ENCODE data around the gene TMEM9B.
"Not testable (repeated sequence)": the region's sequence is repeated elsewhere in the genome, so short reads cannot be mapped to it uniquely, and the experiment has no call there.

TMEM9B gene

DNA sequence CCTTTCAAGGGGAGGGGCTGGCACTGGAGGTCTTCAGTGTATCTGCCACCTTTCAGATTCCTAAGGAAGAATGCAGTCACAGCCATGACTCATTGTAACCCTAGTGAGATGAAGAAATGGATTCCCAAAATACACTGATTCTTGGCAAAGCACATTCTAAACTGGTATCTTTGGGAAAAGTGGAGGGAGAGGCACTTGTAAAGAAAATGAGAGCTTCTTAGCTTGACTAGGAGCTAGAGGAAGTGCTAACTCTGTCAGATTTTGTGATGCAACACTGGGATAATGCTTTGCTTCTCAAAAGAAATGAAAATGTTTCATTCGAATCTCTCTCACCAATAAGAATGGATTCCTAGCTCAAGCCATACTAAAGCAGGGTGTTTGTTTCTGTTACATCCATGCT is 25.2 kb upstream of the TMEM9B start:
- H3K4me3 ChIP-seq (ENCODE audit: control insufficient read depth, low read depth, low read length), result no peak overlapping the region
- TF ChIP-seq CTCF (conservative IDR thresholded peaks at IDR 0.05; ENCODE audit: control insufficient read depth, insufficient read depth, low read depth, low read length), result no peak
- DNase-seq (ENCODE audit: low read depth), result peak; percentile 35

DNA sequence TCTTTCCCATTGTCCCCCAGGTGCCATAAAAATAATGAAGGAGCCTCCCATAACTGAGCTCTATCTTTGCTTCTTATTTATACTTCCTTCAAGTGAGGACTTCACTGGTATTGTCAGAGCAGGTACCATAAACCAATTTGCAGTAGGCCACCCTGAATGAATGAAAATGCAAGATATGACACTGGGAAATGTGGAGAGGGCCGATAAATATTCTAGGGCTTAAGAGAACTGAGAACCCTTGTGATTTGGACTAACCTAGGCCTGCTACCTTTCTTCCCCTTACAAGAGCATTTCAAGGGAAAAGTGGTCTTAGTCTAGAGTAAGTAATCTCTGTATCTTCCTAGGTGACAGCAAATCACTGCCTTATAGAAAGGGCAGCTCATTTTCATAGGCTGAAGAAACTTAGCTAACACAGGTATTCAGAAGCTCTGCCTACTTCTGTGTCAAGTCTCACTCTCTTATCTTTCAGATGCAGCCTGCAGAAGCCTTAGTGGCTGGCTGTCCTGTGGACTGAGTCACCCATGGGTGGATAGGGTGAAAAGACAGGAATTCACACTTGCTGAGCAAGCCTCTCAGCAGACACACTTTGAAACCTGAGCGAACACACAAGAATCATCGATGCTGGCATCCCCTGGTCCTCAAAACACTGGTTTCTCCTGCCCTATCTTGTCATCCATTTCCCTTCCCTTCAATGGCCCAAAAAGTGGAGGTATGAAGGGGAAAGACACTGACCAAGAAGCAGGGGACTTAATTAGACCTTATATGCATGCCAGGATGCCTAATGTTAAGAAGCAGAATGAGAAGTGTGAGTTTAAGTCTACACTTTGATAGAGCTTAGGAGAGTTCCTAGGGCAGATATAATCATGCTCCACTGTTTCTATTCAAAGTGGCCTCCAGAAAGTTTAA is 24.3 kb upstream of the TMEM9B start:
- TF ChIP-seq CTCF (conservative IDR thresholded peaks at IDR 0.05; ENCODE audit: control insufficient read depth, insufficient read depth, low read depth, low read length), result no peak
- DNase-seq (ENCODE audit: low read depth), result peak; percentile 52

DNA sequence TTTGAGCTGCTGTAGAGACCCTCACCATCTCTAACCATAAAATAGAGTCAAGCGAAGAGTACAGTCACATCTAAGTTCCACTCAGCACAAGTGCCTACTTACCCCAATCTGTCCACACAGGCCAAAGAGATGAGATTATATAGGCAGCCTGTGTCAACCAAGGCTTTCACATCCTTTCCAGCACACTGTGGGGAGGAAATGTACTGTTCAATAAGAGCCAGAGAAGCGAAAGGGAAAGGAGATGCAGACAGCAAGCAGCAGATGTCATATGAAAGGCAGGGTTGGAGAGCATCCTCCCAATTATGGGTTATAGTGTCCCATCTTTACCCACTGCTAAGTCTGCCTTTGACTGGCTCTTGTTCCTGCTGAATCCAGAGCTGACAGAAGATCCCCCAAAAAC is 23.2 kb upstream of the TMEM9B start:
- no peak overlapping the region for H3K4me3 ChIP-seq (ENCODE audit: control insufficient read depth, low read depth, low read length)

More for the DNA sequence above, 24.3 kb upstream of the TMEM9B start:
- H3K4me3 ChIP-seq (ENCODE audit: control insufficient read depth, low read depth, low read length), result no peak overlapping the region

DNA sequence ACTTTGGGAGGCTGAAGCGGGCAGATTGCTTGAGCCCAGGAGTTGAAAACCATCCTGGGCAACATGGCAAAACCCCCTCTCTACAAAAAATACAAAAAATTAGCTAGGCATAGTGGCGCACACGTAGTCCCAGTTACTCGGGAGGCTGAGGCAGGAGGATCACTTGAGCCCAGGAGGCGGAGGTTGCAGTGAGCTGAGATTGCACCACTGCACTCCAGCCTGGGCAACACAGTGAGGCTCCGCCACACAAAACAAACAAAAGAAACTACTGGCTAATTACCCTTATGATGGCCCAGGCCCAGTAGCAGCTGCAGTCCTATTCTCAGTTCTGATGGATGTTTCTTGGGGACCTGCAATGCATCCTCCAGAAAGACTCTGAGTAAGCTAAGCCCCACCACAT is 22.5 kb upstream of the TMEM9B start:
- DNase-seq (ENCODE audit: low read depth); H3K4me3 ChIP-seq (ENCODE audit: control insufficient read depth, low read depth, low read length): not testable (repeated sequence)

More for the DNA sequence above, 23.2 kb upstream of the TMEM9B start:
- no peak for TF ChIP-seq CTCF (conservative IDR thresholded peaks at IDR 0.05; ENCODE audit: control insufficient read depth, insufficient read depth, low read depth, low read length)
- no peak for DNase-seq (ENCODE audit: low read depth)

- no peak for TF ChIP-seq CTCF (conservative IDR thresholded peaks at IDR 0.05; ENCODE audit: control insufficient read depth, insufficient read depth, low read depth, low read length)
- no peak for DNase-seq (ENCODE audit: low read depth)
- H3K4me3 ChIP-seq (ENCODE audit: control insufficient read depth, low read depth, low read length), result no peak overlapping the region
Measured at GRCh38 chr11:8985462-8985861, 21.2 kb upstream of the TMEM9B start.

GRCh38 chr11:8983552-8983951 is 19.3 kb upstream of the TMEM9B start:
- DNase-seq (ENCODE audit: low read depth), result no peak
- TF ChIP-seq CTCF (conservative IDR thresholded peaks at IDR 0.05; ENCODE audit: control insufficient read depth, insufficient read depth, low read depth, low read length), result no peak

DNA sequence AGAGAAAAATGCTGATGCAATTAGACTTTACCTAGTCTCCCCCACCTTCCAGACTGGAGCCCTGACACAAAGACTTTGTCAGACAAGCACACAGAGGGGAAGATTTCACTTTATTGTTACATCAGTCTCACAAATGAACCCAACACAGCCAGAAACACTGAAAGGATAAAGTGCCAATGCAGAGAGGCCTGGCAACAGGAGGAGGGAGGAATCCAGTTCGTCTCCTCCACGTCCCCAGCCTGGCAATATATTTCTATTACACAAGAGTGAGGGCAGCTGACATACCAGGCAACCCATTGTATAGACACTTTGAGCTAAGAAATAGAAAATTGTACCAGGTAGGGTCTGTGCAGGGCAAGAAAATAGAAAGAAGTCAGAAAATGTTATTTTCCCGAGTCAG is 16.2 kb upstream of the TMEM9B start:
- H3K4me3 ChIP-seq (ENCODE audit: control insufficient read depth, low read depth, low read length), result no peak overlapping the region
- no peak for DNase-seq (ENCODE audit: low read depth)
- no peak for TF ChIP-seq CTCF (conservative IDR thresholded peaks at IDR 0.05; ENCODE audit: control insufficient read depth, insufficient read depth, low read depth, low read length)

More at GRCh38 chr11:8983552-8983951, 19.3 kb upstream of the TMEM9B start:
- no peak overlapping the region for H3K4me3 ChIP-seq (ENCODE audit: control insufficient read depth, low read depth, low read length)

DNA sequence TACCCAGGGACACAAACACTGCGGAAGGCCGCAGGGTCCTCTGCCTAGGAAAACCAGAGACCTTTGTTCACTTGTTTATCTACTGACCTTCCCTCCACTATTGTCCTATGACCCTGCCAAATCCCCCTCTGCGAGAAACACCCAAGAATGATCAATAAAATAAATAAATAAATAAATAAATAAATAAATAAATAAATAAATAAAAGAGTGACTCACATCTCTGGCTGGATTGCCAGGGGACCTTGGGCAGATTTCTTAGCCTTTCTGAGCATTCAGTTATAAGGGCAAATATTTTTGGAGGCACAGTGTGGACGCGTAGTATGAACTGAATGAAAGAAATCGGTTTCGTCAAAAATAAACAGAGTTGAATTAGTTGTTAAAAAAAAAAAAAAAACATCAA is 15.1 kb upstream of the TMEM9B start:
- not testable (repeated sequence) for DNase-seq (ENCODE audit: low read depth); H3K4me3 ChIP-seq (ENCODE audit: control insufficient read depth, low read depth, low read length)
